Lung (tissue), 12 donors: ENCODE results near the gene KRT71. TPM values are rescaled to one million over a fixed set of nuclear protein-coding genes. Genes with fewer than 3 reads are reported as not detected.

Experiments
- ATAC-seq: fragments of 200-7000 bp; cut with Tn5 transposase; one replicate; pipeline ENCODE4 v1.9.1; 2020; ENCODE audit warnings: moderate number of reproducible peaks; ENCODE audit not compliant: insufficient read depth, low FRiP score
- DNase-seq, 3 donors: peaks; one replicate each; pipeline ENCODE4 v3.0.0-alpha.2; 2013 to 2017
- H3K27ac ChIP-seq, 2 donors: one replicate each; pipeline ENCODE4 v1.5.1; 2013; ENCODE audit warnings: mild to moderate bottlenecking in 2 of 2, moderate library complexity in 2 of 2, control low read depth in 1 of 2, inconsistent platforms in 1 of 2, low read depth in 1 of 2, low read length in 1 of 2
- H3K27me3 ChIP-seq, 3 donors: one replicate each; pipeline ENCODE4 v1.5.1; 2013; ENCODE audit warnings: low read length in 2 of 3; ENCODE audit not compliant: control insufficient read depth in 3 of 3, insufficient read depth in 3 of 3
- H3K36me3 ChIP-seq, 4 donors: one replicate each; pipeline ENCODE4 v1.5.1; 2013; ENCODE audit warnings: low read length in 4 of 4, mild to moderate bottlenecking in 1 of 4, moderate library complexity in 1 of 4; ENCODE audit not compliant: control insufficient read depth in 4 of 4, insufficient read depth in 4 of 4
- H3K4me1 ChIP-seq, 5 donors: one replicate each; pipeline ENCODE4 v1.5.1; 2013; ENCODE audit warnings: low read length in 5 of 5, mild to moderate bottlenecking in 2 of 5, moderate library complexity in 1 of 5; ENCODE audit not compliant: control insufficient read depth in 5 of 5, insufficient read depth in 5 of 5
- H3K4me3 ChIP-seq: one replicate; pipeline ENCODE4 v1.5.1; 2013; ENCODE audit warnings: mild to moderate bottlenecking, control low read depth, moderate library complexity
- H3K9ac ChIP-seq, 2 donors: one replicate each; pipeline ENCODE4 v1.5.1; 2013; ENCODE audit warnings: low read length in 2 of 2, control low read depth in 1 of 2; ENCODE audit not compliant: insufficient read depth in 1 of 2
- H3K9me3 ChIP-seq, 4 donors: one replicate each; pipeline ENCODE4 v1.5.1; 2013; ENCODE audit warnings: low read length in 3 of 4, mild to moderate bottlenecking in 1 of 4, moderate library complexity in 1 of 4; ENCODE audit not compliant: control insufficient read depth in 4 of 4, insufficient read depth in 3 of 4
- CTCF ChIP-seq: IDR thresholded peaks from 2 replicates; pipeline ENCODE4 v1.5.1; 2012; ENCODE audit warnings: mild to moderate bottlenecking; ENCODE audit errors: control extremely low read depth, extremely low read depth
- WGBS, 2 donors: extraction: QIAGEN DNeasy Blood & Tissue Kit; methylation state at CpG; one replicate each; pipeline ENCODE4 v1.1.7; 2013; 5-methylcytosine and 5-hydroxymethylcytosine counted together
- polyA plus RNA-seq, 2 donors: library from polyadenylated mRNA; stranded (reverse); fragments of 200-250 nt; gene quantifications; one replicate each; pipeline ENCODE4 v1.2.1, GENCODE V29; 2013
- total RNA-seq, 2 donors: library from RNA; depleted of rRNA in 1 of 2; stranded (reverse); fragments of >200 nt in 1 of 2; gene quantifications; one replicate each; pipeline ENCODE4 v1.2.1, GENCODE V29; 2014 to 2021
- donor health status: control.
- donor health status: control.
- donor health status: Bipolar disorder and iron deficiency.
- donor health status: healthy.
- donor health status: DM: yes; HTN: yes; CAD: no.

The KRT71 gene
- total and polyA plus RNA-seq, 4 donors, result not detected

- Histone ChIP-seq H3K27me3 (no peaks in the 10 kb centered on the region), H3K27ac (no peak overlapping the region), H3K36me3 (no peaks in the 10 kb centered on the region), H3K9me3 (no peaks in the 10 kb centered on the region), H3K4me3 (no peak overlapping the region), H3K4me1 (peaks cover 0 to 4% (median 0%) of the 10 kb centered on the region in 5 donors), H3K9ac (no peak overlapping the region)
- TF ChIP-seq CTCF, result no peak
- DNase-seq, result no peak
- WGBS, 2 donors, result 61 to 64% methylated on average over 4 of the region's 4 CpGs
- no peak for ATAC-seq
These were observed 25.7 kb downstream of the KRT71 start for GRCh38 chr12:52527121-52527800.

- H3K27ac ChIP-seq, result no peak overlapping the region
- no peaks in the 10 kb centered on the region for H3K9me3 ChIP-seq
- H3K27me3 ChIP-seq, result no peaks in the 10 kb centered on the region
- DNase-seq, result no peak
- H3K36me3 ChIP-seq, result no peaks in the 10 kb centered on the region
- no peak overlapping the region for H3K9ac ChIP-seq
- WGBS, 2 donors, result 77 to 82% methylated on average over 8 of the region's 8 CpGs
- no peak for TF ChIP-seq CTCF
- ATAC-seq, result no peak
- H3K4me3 ChIP-seq, result no peak overlapping the region
- H3K4me1 ChIP-seq, result peaks cover 0 to 4% (median 0%) of the 10 kb centered on the region in 5 donors
These were observed 26.4 kb downstream of the KRT71 start for GRCh38 chr12:52526511-52526951.

- Histone ChIP-seq H3K27me3 (no peaks in the 10 kb centered on the region), H3K9ac (no peak overlapping the region), H3K4me3 (no peak overlapping the region), H3K9me3 (no peaks in the 10 kb centered on the region), H3K4me1 (peaks cover 0 to 4% (median 0%) of the 10 kb centered on the region in 5 donors), H3K36me3 (no peaks in the 10 kb centered on the region), H3K27ac (no peak overlapping the region)
- DNase-seq (no peak), ATAC-seq (no peak)
- no peak for TF ChIP-seq CTCF
- WGBS, 2 donors, result 79 to 86% methylated on average over 13 of the region's 13 CpGs
These were observed 27.1 kb downstream of the KRT71 start for GRCh38 chr12:52525661-52526499.
